ENCODE data around the gene IFIT3. TPM values are rescaled to one million over a fixed set of nuclear protein-coding genes. Genes with fewer than 3 reads are reported as not detected.

Gene IFIT3
- total RNA-seq, 2 experiments from 2014 or later: 11.5 to 12.8 TPM

- peak; percentile 53 for ATAC-seq (ENCODE audit: poor library complexity)
- H3K27me3 Mint-ChIP-seq: no peaks in the 10 kb centered on the region
- H3K36me3 ChIP-seq (ENCODE audit: insufficient read depth, low read length): peaks cover 7% of the 10 kb centered on the region
- H3K9me3 ChIP-seq (ENCODE audit: control insufficient read depth in 1 of 2, insufficient read depth in 1 of 2, low read length in 2 of 2): peaks cover 2 to 6% of the 10 kb centered on the region in 2 experiments
- H3K27ac Mint-ChIP-seq: peak overlapping the region; percentile 99
- peaks cover 58% of the 10 kb centered on the region for H3K4me1 Mint-ChIP-seq (ENCODE audit: low read depth)
- peak overlapping the region; percentile 93 for H3K4me3 Mint-ChIP-seq
- POLR2A ChIA-PET: interaction anchor here (0.6 to 3.7 kb wide), 25 partner anchors 11 to 1439 kb away, joined by 3 to 55 read pairs (median 4); partner anchors contain the start of genes IFIT1, IFIT3, IFIT5 and KIF20B
- TF ChIP-seq CTCF (IDR thresholded peaks at IDR 0.05): no peak
- CTCF ChIA-PET: interaction anchor here (1.2 to 1.7 kb wide), 3 partner anchors 37 to 68 kb away, joined by 3 to 6 read pairs (median 4); no protein-coding TSS in a partner anchor
- H3K4me3 ChIP-seq (ENCODE audit: low read length): peak overlapping the region; percentile 68
- peaks cover 15% of the 10 kb centered on the region for H3K4me1 ChIP-seq (ENCODE audit: insufficient read depth, low read length)
- intact Hi-C loops (cut with DNase I, micrococcal nuclease): loop anchor here (2.0 to 5.0 kb wide), 4 partner anchors 49 to 122 kb away; partner anchors contain the start of genes IFIT5 (in 1 of the 2) and LIPA (in 1 of the 2)
- DNase-seq: peak in 4 of 14 experiments; percentile 32 to 60 (median 52)
- H3K27ac ChIP-seq (ENCODE audit: low read depth in 1 of 2, low read length in 2 of 2): peak overlapping the region; percentile 78 to 89
- H3K36me3 Mint-ChIP-seq (ENCODE audit: low read depth): peaks cover 46% of the 10 kb centered on the region
- peaks cover 8% of the 10 kb centered on the region for H3K9me3 Mint-ChIP-seq
- no peaks in the 10 kb centered on the region for H3K27me3 ChIP-seq (ENCODE audit: control insufficient read depth in 1 of 2, insufficient read depth in 2 of 2, low read length in 2 of 2)
Measured at GRCh38 chr10:89301232-89301631, 26.6 kb upstream of the IFIT3 start.

GRCh38 chr10:89301721-89302445 is 25.9 kb upstream of the IFIT3 start, which contains the start of gene IFIT2:
IFIT2 (plus strand) TSS chr10:89302046; CDS start chr10:89302124, 78 bp downstream.
- Mint-ChIP-seq H3K27me3 (no peaks in the 10 kb centered on the region), H3K36me3 (ENCODE audit: low read depth) (peaks cover 52% of the 10 kb centered on the region), H3K4me1 (ENCODE audit: low read depth) (peaks cover 58% of the 10 kb centered on the region), H3K9me3 (peaks cover 9% of the 10 kb centered on the region), H3K27ac (peak within 1 kb of the TSS; percentile 99), H3K4me3 (peak within 1 kb of the TSS; percentile 93)
- peaks cover 15% of the 10 kb centered on the region for H3K4me1 ChIP-seq (ENCODE audit: insufficient read depth, low read length)
- intact Hi-C loops (cut with DNase I, micrococcal nuclease): loop anchor here (2.0 to 5.0 kb wide), 6 partner anchors 50 to 121 kb away; partner anchors contain the start of genes IFIT5 (in 2 of the 2), IFIT1 (in 1 of the 2) and LIPA (in 1 of the 2)
- peak within 1 kb of the TSS; percentile 78 to 89 for H3K27ac ChIP-seq (ENCODE audit: low read depth in 1 of 2, low read length in 2 of 2)
- POLR2A ChIA-PET: interaction anchor here (0.6 to 3.7 kb wide), 28 partner anchors 11 to 1484 kb away, joined by 3 to 55 read pairs (median 4); partner anchors contain the start of genes ATAD1, IFIT1, IFIT3 and IFIT5
- TF ChIP-seq CTCF (IDR thresholded peaks at IDR 0.05): no peak
- ATAC-seq (ENCODE audit: poor library complexity) (peak; percentile 78), DNase-seq (peak in 10 of 14 experiments; percentile 11 to 84 (median 35))
- H3K36me3 ChIP-seq (ENCODE audit: insufficient read depth, low read length): peaks cover 13% of the 10 kb centered on the region
- peak within 1 kb of the TSS; percentile 68 for H3K4me3 ChIP-seq (ENCODE audit: low read length)
- H3K27me3 ChIP-seq (ENCODE audit: control insufficient read depth in 1 of 2, insufficient read depth in 2 of 2, low read length in 2 of 2): no peaks in the 10 kb centered on the region
- CTCF ChIA-PET: interaction anchor here (1.2 to 1.7 kb wide), 3 partner anchors 36 to 68 kb away, joined by 3 to 6 read pairs (median 4); no protein-coding TSS in a partner anchor
- H3K9me3 ChIP-seq (ENCODE audit: control insufficient read depth in 1 of 2, insufficient read depth in 1 of 2, low read length in 2 of 2): peaks cover 5 to 6% of the 10 kb centered on the region in 2 experiments

- peaks cover 58% of the 10 kb centered on the region for H3K4me1 Mint-ChIP-seq (ENCODE audit: low read depth)
- H3K36me3 Mint-ChIP-seq (ENCODE audit: low read depth): peaks cover 60% of the 10 kb centered on the region
Measured at GRCh38 chr10:89302625-89303024, 25.2 kb upstream of the IFIT3 start.

More at GRCh38 chr10:89302625-89303024, 25.2 kb upstream of the IFIT3 start:
- ChIA-PET POLR2A (interaction anchor here (0.9 to 3.7 kb wide), 14 partner anchors 14 to 1484 kb away, joined by 3 to 55 read pairs (median 10); partner anchors contain the start of genes ATAD1, IFIT1, IFIT3 and IFIT5), CTCF (no interaction called here)
- Histone ChIP-seq H3K4me3 (ENCODE audit: low read length) (peak overlapping the region; percentile 68), H3K27ac (ENCODE audit: low read depth in 1 of 2, low read length in 2 of 2) (peak overlapping the region; percentile 78 to 89), H3K4me1 (ENCODE audit: insufficient read depth, low read length) (peaks cover 15% of the 10 kb centered on the region), H3K27me3 (ENCODE audit: control insufficient read depth in 1 of 2, insufficient read depth in 2 of 2, low read length in 2 of 2) (no peaks in the 10 kb centered on the region), H3K9me3 (ENCODE audit: control insufficient read depth in 1 of 2, insufficient read depth in 1 of 2, low read length in 2 of 2) (peaks cover 6% of the 10 kb centered on the region in 2 experiments), H3K36me3 (ENCODE audit: insufficient read depth, low read length) (peaks cover 21% of the 10 kb centered on the region)
- Mint-ChIP-seq H3K9me3 (peaks cover 10% of the 10 kb centered on the region), H3K27ac (peak overlapping the region; percentile 99), H3K27me3 (no peaks in the 10 kb centered on the region), H3K4me3 (peak overlapping the region; percentile 93)
- DNase-seq (peak in 2 of 14 experiments; percentile 17 to 20), ATAC-seq (ENCODE audit: poor library complexity) (no peak)
- TF ChIP-seq CTCF (IDR thresholded peaks at IDR 0.05): no peak
- intact Hi-C loops (cut with DNase I, micrococcal nuclease): loop anchor here (2.0 to 5.0 kb wide), 5 partner anchors 50 to 112 kb away; partner anchors contain the start of genes IFIT5 (in 2 of the 2), IFIT1 (in 1 of the 2) and LIPA (in 1 of the 2)
